HS-5 (cell line): ENCODE measurements around the gene LBP.
"Not testable (repeated sequence)": the region's sequence is repeated elsewhere in the genome, so short reads cannot be mapped to it uniquely, and the experiment has no call there.

Source experiments
- DNase-seq: peaks from one replicate; pipeline ENCODE4 v3.0.0-alpha.2; 2012; ENCODE audit warnings: low read depth

LBP gene

DNA sequence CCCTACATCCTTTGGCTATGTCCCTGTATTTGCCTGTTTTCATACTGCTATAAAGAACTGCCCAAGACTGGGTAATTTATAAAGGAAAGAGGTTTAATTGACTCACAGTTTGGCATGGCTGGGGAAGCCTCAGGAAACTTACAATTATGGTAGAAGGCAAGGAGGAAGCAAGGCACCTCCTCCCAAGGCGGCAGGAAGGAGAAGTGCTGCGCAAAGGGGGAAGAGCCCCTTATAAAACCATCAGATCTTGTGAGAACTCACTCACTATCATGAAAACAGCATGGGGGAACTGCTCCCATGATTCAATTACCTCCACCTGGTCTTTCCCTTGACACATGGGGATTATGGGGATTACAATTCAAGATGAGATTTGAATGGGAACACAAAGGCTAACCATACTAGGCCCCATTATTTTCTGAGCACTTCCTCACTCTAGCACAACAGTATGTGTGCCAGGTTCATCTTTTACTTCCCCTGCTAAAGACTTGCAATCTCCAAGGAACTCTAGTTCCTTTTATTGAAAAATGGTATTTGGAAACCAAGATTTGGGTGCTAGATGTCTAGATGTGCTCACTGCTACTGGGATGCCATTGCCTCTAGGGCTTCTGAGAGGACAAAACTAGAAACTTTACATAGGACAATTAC is 49.6 kb downstream of the LBP start:
- DNase-seq, result not testable (repeated sequence)

DNA sequence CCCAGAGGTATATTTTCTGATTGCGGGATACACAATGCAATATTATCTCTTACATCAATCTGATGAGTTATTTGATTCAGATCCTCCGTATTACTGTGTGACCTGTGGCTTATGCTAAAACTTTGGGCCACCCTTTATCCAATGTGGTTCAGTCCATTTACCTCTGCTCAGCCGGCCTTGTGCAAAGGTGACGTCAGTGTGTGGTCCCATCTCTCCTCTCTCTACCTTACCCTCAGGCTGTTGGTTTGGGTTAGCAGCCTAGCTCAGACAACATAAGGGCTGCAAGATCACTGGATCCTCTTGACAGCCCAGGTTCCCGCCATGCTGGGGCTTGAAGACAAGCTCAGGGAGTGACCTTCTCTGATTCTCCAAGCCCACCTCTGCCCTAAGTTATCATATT is 55.8 kb downstream of the LBP start:
- no peak for DNase-seq

DNA sequence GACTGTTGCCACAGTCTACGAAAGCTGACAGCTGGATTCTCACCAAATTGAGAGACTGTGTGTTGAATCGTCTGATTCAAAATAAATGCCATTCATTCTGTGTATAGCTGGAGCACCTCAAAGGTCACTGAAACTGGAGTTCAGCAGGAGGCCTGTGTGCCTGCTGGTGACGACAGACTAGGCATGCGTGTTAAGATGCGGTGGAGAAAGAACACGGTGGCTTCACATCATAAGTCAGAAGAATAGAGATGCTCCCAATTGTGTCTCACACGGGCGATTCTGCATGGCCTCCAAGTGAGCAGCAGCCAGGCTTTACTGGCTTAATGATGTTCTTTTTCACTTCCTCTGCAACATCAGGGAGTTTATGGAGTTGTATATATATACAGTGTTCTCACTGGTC is 56.5 kb downstream of the LBP start:
- no peak for DNase-seq

DNA sequence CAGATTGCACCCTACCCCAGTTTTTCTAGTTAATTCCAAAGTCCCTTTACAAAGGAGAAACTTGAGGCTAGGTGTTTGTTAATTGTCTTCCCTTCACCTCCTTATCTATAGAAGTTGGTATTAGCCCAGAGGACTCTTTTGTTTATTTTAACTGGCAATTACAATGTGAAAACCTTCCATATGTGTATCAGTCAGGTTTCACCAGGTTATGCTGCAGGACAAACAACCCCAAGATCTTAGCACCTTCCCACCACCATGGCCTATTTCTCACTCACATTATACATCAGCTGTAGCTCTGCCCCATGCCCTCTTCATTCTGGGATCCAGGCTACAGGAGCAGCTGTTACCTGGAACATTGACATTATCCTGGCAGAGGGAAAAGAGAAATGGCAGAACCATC is 57.7 kb downstream of the LBP start:
- no peak for DNase-seq

DNA sequence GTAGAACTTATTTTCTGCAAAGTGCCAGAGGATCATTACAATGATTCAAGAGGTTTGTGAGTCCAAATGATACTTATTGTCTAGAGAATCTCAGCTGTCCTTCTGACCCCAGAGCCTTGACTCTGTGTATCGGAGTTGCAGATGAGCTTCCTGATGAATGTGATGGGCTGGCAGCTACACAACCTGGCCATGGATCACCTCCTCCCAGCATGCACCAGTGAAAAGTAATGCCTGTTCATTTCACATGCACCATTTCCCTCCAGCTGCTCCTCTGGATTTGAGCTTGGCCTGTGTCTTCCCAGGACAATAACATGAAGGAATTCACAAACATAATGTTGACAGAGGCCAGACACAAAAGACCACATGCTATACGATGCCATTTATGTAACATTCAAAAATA is 58.9 kb downstream of the LBP start:
- no peak for DNase-seq

GRCh38 chr20:38406476-38406875 is 60.2 kb downstream of the LBP start:
- DNase-seq, result no peak

- DNase-seq, result no peak
Measured at GRCh38 chr20:38407321-38407720, 61.0 kb downstream of the LBP start.

- not testable (repeated sequence) for DNase-seq
Measured at GRCh38 chr20:38407822-38408221, 61.5 kb downstream of the LBP start.

DNA sequence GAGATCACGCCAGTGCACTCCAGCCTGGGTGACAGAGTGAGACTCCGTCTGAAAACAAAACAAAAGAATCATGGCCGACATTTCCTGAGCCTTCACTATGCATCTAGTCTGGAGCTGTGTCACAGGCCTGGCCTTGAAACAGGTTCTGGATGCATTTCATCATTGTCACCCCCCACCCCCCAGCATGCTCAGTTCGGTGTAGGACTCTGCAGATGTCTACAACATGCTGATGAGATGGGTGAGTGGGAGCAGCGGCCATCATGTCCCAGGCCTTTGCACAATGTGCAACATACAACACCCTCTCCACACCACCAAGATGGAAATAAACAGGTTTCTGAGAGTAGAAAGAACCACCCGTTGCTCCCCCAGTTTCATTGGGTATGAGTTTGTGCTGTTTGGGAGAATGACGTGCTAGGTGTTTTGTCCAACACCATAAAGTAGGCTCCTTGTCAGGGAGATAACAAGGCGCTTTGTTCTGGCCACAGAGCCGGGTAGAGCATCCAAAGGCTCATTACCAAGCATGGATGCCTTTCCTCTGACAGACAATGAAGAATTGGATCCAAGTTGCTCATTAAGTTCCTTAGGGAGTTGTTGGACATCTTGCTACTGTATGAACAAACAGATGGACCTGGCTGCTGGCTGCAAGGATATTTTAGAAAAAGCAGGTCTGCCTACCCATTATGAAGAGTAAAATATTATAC is 66.7 kb downstream of the LBP start:
- no peak for DNase-seq

- no peak for DNase-seq
Measured at GRCh38 chr20:38414769-38415450, 68.6 kb downstream of the LBP start.

- no peak for DNase-seq
Measured at GRCh38 chr20:38418509-38419204, 72.4 kb downstream of the LBP start.

DNA sequence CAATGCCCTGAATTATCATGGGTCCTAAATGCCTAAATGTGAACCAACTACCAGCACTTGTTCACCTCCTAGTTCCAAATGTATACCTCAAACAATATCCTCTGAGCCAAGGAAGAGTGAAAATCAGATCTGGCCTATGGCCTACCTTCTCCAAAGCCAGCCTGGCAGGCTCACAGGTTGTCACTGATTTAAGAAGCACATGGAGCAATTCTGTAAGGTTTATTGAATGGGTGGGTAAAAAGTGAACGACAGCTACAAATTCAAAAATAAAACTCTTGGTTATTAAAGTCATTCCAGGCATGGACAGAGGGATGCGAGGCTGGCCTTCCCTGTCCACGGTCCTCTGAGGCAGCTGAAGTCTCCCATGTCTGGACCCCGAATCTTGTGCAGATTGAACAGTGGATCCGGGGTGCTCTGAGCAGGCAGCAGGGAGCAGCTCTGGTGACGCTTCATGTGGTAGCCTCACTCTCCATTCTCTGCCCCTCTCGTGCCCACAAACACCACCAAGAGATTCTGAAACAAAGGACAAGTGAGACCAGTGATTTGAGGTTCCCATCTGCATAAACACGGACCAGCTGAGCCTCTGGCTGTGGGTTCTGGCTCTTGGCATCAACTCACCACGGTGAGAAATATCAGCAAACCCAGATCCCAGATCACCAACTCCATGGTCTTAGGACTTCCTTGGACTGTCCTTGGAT is 74.3 kb downstream of the LBP start:
- DNase-seq, result no peak

DNA sequence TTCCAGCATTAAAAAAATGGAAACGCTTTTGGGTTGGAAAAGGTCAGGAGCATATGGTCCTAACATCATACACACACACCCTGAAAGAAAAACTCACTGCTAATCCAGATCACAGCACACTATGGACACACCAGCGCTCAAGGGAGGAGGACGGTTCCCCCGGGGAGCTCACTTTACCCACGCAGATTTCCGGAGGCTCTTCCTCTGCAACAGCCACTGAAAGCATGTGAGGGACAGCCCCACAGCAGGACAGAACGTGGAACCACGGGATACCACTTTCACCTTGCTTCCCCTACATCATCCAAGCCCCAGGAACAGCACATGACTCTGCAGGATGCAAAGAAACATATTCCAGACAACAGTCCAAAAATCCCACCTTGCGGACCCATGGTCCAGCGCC is 75.6 kb downstream of the LBP start:
- DNase-seq, result no peak

- DNase-seq, result no peak
Measured at GRCh38 chr20:38423541-38423940, 77.3 kb downstream of the LBP start.

DNA sequence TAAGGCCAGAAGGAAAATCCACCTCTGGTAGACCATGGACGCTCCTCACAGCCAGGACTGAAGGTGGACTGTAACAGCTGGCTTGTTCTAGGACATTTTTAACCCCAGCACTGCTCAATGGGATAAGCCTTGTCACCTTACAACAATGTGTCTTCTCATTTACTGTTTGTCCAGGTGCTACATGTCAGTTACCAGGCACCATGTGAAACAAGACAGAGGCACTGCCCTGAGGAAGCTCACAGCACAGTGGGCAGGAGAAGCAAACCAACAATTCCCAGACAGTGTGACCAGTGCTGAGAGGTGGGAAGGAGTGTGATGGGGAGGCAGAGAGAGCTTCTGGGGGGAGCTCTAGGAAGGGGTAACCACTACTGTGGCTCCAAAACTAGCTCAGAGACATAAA is 78.1 kb downstream of the LBP start:
- DNase-seq, result no peak

GRCh38 chr20:38426006-38426897 is 80.0 kb downstream of the LBP start:
- DNase-seq, result peak; percentile 82
